BLaER1 treated with 17β-estradiol and CSF1 and Interleukin-3, amounts not matched to agents 10 nM and 100 nM (cell line): ENCODE results near the gene NLRP6.

ENCODE experiments used
- H3K27ac ChIP-seq, 11 experiments: shearing (Covaris generic); formaldehyde crosslinking; 2 replicates each; pipeline ENCODE4 v1.8.1; 2022
- H3K27me3 ChIP-seq, 11 experiments: shearing (Covaris generic); formaldehyde crosslinking; 2 replicates each; pipeline ENCODE4 v1.8.1; 2022
- H3K36me3 ChIP-seq, 11 experiments: shearing (Covaris generic); formaldehyde crosslinking; 2 replicates each; pipeline ENCODE4 v1.8.1; 2022
- H3K4me1 ChIP-seq, 10 experiments: shearing (Covaris generic); formaldehyde crosslinking; 2 replicates each; pipeline ENCODE4 v1.8.1; 2022
- H3K4me2 ChIP-seq, 11 experiments: shearing (Covaris generic); formaldehyde crosslinking; 2 replicates each; pipeline ENCODE4 v1.8.1; 2022
- H3K4me3 ChIP-seq, 10 experiments: shearing (Covaris generic); formaldehyde crosslinking; 2 replicates each; pipeline ENCODE4 v1.8.1; 2022
- H3K9ac ChIP-seq, 11 experiments: shearing (Covaris generic); formaldehyde crosslinking; 2 replicates each; pipeline ENCODE4 v1.8.1; 2022
- H3K9me3 ChIP-seq, 11 experiments: shearing (Covaris generic); formaldehyde crosslinking; replicated peaks in 1 of 11; 2 replicates each; pipeline ENCODE4 v1.8.1; 2022
- H4K20me1 ChIP-seq, 11 experiments: shearing (Covaris generic); formaldehyde crosslinking; 2 replicates each; pipeline ENCODE4 v1.8.1; 2022
- Cebpa-rat ChIP-seq, 11 experiments: shearing (Covaris generic); IDR thresholded peaks; 2 replicates each; pipeline ENCODE4 v1.8.1; 2022

NLRP6 gene

GRCh38 chr11:240315-240714 lies 37.9 kb upstream of the NLRP6 start:
- no peaks in the 10 kb centered on the region for H3K9me3 ChIP-seq
- H3K4me3 ChIP-seq: no peak overlapping the region
- H3K27ac ChIP-seq: no peak overlapping the region
- H3K4me1 ChIP-seq: peaks cover 20 to 29% (median 23%) of the 10 kb centered on the region in 10 experiments
- peaks cover 60 to 72% (median 67%) of the 10 kb centered on the region in 11 experiments for H3K36me3 ChIP-seq
- no peaks in the 10 kb centered on the region for H3K27me3 ChIP-seq
- no peak for TF ChIP-seq Cebpa-rat (IDR thresholded peaks at IDR 0.05)
- no peak overlapping the region; a peak in 1 of 22 replicates for H3K9ac ChIP-seq
- H4K20me1 ChIP-seq: peaks cover 0 to 62% (median 52%) of the 10 kb centered on the region in 11 experiments; a peak in 17 of 22 replicates
- H3K4me2 ChIP-seq: no peak overlapping the region

GRCh38 chr11:241634-242033 lies 36.6 kb upstream of the NLRP6 start:
- Histone ChIP-seq H3K27me3 (no peaks in the 10 kb centered on the region), H3K4me2 (no peak overlapping the region), H3K4me1 (peaks cover 14 to 25% (median 19%) of the 10 kb centered on the region in 10 experiments), H3K9me3 (no peaks in the 10 kb centered on the region), H3K36me3 (peaks cover 73 to 85% (median 80%) of the 10 kb centered on the region in 11 experiments), H3K4me3 (no peak overlapping the region), H3K27ac (no peak overlapping the region), H4K20me1 (peaks cover 0 to 71% (median 52%) of the 10 kb centered on the region in 11 experiments; a peak in 17 of 22 replicates), H3K9ac (peak overlapping the region in 7 of 11 experiments; percentile 3 to 45 (median 15); a peak in 7 of 22 replicates)
- TF ChIP-seq Cebpa-rat (IDR thresholded peaks at IDR 0.05): no peak

GRCh38 chr11:244376-244775 lies 33.8 kb upstream of the NLRP6 start:
- Histone ChIP-seq H3K9me3 (no peaks in the 10 kb centered on the region), H3K4me1 (peaks cover 0 to 7% (median under 1%) of the 10 kb centered on the region in 10 experiments; a peak in 4 of 20 replicates), H4K20me1 (peaks cover 0 to 62% (median 39%) of the 10 kb centered on the region in 11 experiments; a peak in 17 of 22 replicates), H3K27me3 (no peaks in the 10 kb centered on the region), H3K27ac (no peak overlapping the region), H3K9ac (no peak overlapping the region; a peak in 1 of 22 replicates), H3K36me3 (peaks cover 95 to 100% (median 99%) of the 10 kb centered on the region in 11 experiments), H3K4me2 (no peak overlapping the region), H3K4me3 (no peak overlapping the region)
- TF ChIP-seq Cebpa-rat (IDR thresholded peaks at IDR 0.05): no peak

GRCh38 chr11:249062-249461 lies 29.1 kb upstream of the NLRP6 start:
- peak overlapping the region in 4 of 11 experiments; percentile 3 to 33 (median 8); a peak in 3 of 22 replicates for H3K9ac ChIP-seq
- H3K27ac ChIP-seq: no peak overlapping the region
- no peaks in the 10 kb centered on the region for H3K27me3 ChIP-seq
- peaks cover 0 to 5% (median 0%) of the 10 kb centered on the region in 10 experiments; a peak in 3 of 20 replicates for H3K4me1 ChIP-seq
- H3K36me3 ChIP-seq: peaks cover 96 to 99% (median 97%) of the 10 kb centered on the region in 11 experiments
- peaks cover 0 to 63% (median 21%) of the 10 kb centered on the region in 11 experiments; a peak in 13 of 22 replicates for H4K20me1 ChIP-seq
- no peaks in the 10 kb centered on the region for H3K9me3 ChIP-seq
- H3K4me2 ChIP-seq: no peak overlapping the region
- no peak overlapping the region for H3K4me3 ChIP-seq
- TF ChIP-seq Cebpa-rat (IDR thresholded peaks at IDR 0.05): no peak

GRCh38 chr11:250274-250673 lies 27.9 kb upstream of the NLRP6 start:
- TF ChIP-seq Cebpa-rat (IDR thresholded peaks at IDR 0.05): no peak
- Histone ChIP-seq H3K36me3 (peaks cover 84 to 88% (median 85%) of the 10 kb centered on the region in 11 experiments), H3K4me3 (no peak overlapping the region), H3K9ac (peak overlapping the region in 3 of 11 experiments; percentile 1 to 23 (median 5); a peak in 2 of 22 replicates), H3K27me3 (no peaks in the 10 kb centered on the region), H4K20me1 (peaks cover 0 to 58% (median 21%) of the 10 kb centered on the region in 11 experiments; a peak in 13 of 22 replicates), H3K4me1 (peaks cover 0 to 5% (median 0%) of the 10 kb centered on the region in 10 experiments; a peak in 3 of 20 replicates), H3K9me3 (no peaks in the 10 kb centered on the region), H3K4me2 (no peak overlapping the region), H3K27ac (peak overlapping the region in 1 of 11 experiments; percentile 11; a peak in 1 of 22 replicates)

GRCh38 chr11:250740-251299 lies 27.4 kb upstream of the NLRP6 start:
- no peaks in the 10 kb centered on the region for H3K9me3 ChIP-seq

GRCh38 chr11:251550-251949 lies 26.7 kb upstream of the NLRP6 start:
- Histone ChIP-seq H3K9ac (no peak overlapping the region), H3K36me3 (peaks cover 71 to 76% (median 73%) of the 10 kb centered on the region in 11 experiments), H4K20me1 (peaks cover 0 to 46% (median 19%) of the 10 kb centered on the region in 11 experiments; a peak in 12 of 22 replicates), H3K4me2 (no peak overlapping the region), H3K9me3 (no peaks in the 10 kb centered on the region), H3K4me1 (peaks cover 0 to 5% (median 0%) of the 10 kb centered on the region in 10 experiments; a peak in 4 of 20 replicates), H3K27me3 (no peaks in the 10 kb centered on the region), H3K4me3 (no peak overlapping the region), H3K27ac (no peak overlapping the region)
- no peak for TF ChIP-seq Cebpa-rat (IDR thresholded peaks at IDR 0.05)

More at GRCh38 chr11:250740-251299, 27.4 kb upstream of the NLRP6 start:
- Histone ChIP-seq H3K4me1 (peaks cover 0 to 5% (median 0%) of the 10 kb centered on the region in 10 experiments; a peak in 3 of 20 replicates), H4K20me1 (peaks cover 0 to 52% (median 21%) of the 10 kb centered on the region in 11 experiments; a peak in 13 of 22 replicates), H3K4me2 (peak overlapping the region in 1 of 11 experiments; percentile 26; a peak in 1 of 22 replicates), H3K36me3 (peaks cover 78 to 83% (median 80%) of the 10 kb centered on the region in 11 experiments), H3K27ac (peak overlapping the region in 1 of 11 experiments; percentile 13; a peak in 1 of 22 replicates), H3K9ac (peak overlapping the region in 2 of 11 experiments; percentile 1 to 23; a peak in 1 of 22 replicates), H3K27me3 (no peaks in the 10 kb centered on the region), H3K4me3 (no peak overlapping the region)
- no peak for TF ChIP-seq Cebpa-rat (IDR thresholded peaks at IDR 0.05)

GRCh38 chr11:252666-253065 lies 25.5 kb upstream of the NLRP6 start:
- no peak overlapping the region for H3K27ac ChIP-seq
- no peak for TF ChIP-seq Cebpa-rat (IDR thresholded peaks at IDR 0.05)
- peaks cover 60 to 65% (median 61%) of the 10 kb centered on the region in 11 experiments for H3K36me3 ChIP-seq
- no peaks in the 10 kb centered on the region for H3K27me3 ChIP-seq
- H3K9me3 ChIP-seq: no peaks in the 10 kb centered on the region
- H3K4me2 ChIP-seq: no peak overlapping the region
- no peak overlapping the region for H3K4me3 ChIP-seq
- H3K9ac ChIP-seq: no peak overlapping the region
- peaks cover 4 to 13% (median 9%) of the 10 kb centered on the region in 10 experiments; a peak in 16 of 20 replicates for H3K4me1 ChIP-seq
- H4K20me1 ChIP-seq: peaks cover 0 to 45% (median 19%) of the 10 kb centered on the region in 11 experiments; a peak in 11 of 22 replicates
